ENCODE measurements around the gene HTR3B.

HTR3B gene

DNA sequence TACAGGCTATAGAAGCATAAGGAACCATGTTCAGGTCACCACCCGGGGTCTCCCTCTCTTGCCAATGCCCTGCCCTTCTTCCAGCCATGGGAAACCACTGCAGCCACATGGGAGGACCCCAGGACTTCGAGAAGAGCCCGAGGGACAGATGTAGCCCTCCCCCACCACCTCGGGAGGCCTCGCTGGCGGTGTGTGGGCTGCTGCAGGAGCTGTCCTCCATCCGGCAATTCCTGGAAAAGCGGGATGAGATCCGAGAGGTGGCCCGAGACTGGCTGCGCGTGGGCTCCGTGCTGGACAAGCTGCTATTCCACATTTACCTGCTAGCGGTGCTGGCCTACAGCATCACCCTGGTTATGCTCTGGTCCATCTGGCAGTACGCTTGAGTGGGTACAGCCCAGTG lies 84.8 kb downstream of the HTR3B start:
- Histone ChIP-seq H3K9me2 (replicated peaks; ENCODE audit: control insufficient read depth, low read length) (no peaks in the 10 kb centered on the region), H3K79me2 (ENCODE audit: control insufficient read depth, low read length) (no peaks in the 10 kb centered on the region), H3K4me1 (ENCODE audit: control insufficient read depth, low read length) (no peaks in the 10 kb centered on the region), H3K36me3 (ENCODE audit: control insufficient read depth, low read length) (no peaks in the 10 kb centered on the region), H3F3A (ENCODE audit: control insufficient read depth, insufficient read depth) (no peaks in the 10 kb centered on the region), H3K27me3 (ENCODE audit: control insufficient read depth, low read length) (peaks cover 12% of the 10 kb centered on the region), H3K4me2 (ENCODE audit: low read length) (no peak overlapping the region), H3K27ac (ENCODE audit: low read depth, low read length) (no peak overlapping the region), H3K9me3 (ENCODE audit: control insufficient read depth, insufficient read depth, low read length) (no peaks in the 10 kb centered on the region), H4K20me1 (ENCODE audit: control insufficient read depth, insufficient read depth, low read depth, low read length) (no peaks in the 10 kb centered on the region), H3K4me3 (ENCODE audit: low read length) (no peak overlapping the region)
- TF ChIP-seq EZH2phosphoT487 (IDR thresholded peaks at IDR 0.05; ENCODE audit: borderline replicate concordance, low read length), result no peak
- TF ChIP-seq, protein P1, sequence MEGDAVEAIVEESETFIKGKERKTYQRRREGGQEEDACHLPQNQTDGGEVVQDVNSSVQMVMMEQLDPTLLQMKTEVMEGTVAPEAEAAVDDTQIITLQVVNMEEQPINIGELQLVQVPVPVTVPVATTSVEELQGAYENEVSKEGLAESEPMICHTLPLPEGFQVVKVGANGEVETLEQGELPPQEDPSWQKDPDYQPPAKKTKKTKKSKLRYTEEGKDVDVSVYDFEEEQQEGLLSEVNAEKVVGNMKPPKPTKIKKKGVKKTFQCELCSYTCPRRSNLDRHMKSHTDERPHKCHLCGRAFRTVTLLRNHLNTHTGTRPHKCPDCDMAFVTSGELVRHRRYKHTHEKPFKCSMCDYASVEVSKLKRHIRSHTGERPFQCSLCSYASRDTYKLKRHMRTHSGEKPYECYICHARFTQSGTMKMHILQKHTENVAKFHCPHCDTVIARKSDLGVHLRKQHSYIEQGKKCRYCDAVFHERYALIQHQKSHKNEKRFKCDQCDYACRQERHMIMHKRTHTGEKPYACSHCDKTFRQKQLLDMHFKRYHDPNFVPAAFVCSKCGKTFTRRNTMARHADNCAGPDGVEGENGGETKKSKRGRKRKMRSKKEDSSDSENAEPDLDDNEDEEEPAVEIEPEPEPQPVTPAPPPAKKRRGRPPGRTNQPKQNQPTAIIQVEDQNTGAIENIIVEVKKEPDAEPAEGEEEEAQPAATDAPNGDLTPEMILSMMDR (IDR thresholded peaks at IDR 0.05; ENCODE audit: low read depth, low read length, poor library complexity, severe bottlenecking), result no peak

DNA sequence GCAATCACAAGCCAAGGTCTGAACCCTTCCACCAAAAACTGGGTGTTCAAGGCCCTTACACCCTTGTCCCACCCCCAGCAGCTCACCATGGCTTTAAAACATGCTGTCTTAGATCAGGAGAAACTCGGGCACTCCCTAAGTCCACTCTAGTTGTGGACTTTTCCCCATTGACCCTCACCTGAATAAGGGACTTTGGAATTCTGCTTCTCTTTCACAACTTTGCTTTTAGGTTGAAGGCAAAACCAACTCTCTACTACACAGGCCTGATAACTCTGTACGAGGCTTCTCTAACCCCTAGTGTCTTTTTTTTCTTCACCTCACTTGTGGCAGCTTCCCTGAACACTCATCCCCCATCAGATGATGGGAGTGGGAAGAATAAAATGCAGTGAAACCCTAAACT lies 85.3 kb downstream of the HTR3B start:
- Histone ChIP-seq H3K9me3 (ENCODE audit: control insufficient read depth, insufficient read depth, low read length) (no peaks in the 10 kb centered on the region), H4K20me1 (ENCODE audit: control insufficient read depth, insufficient read depth, low read depth, low read length) (no peaks in the 10 kb centered on the region), H3K79me2 (ENCODE audit: control insufficient read depth, low read length) (no peaks in the 10 kb centered on the region), H3K27me3 (ENCODE audit: control insufficient read depth, low read length) (peaks cover 12% of the 10 kb centered on the region), H3K36me3 (ENCODE audit: control insufficient read depth, low read length) (no peaks in the 10 kb centered on the region), H3K9me2 (replicated peaks; ENCODE audit: control insufficient read depth, low read length) (no peaks in the 10 kb centered on the region), H3K4me3 (ENCODE audit: low read length) (no peak overlapping the region), H3K4me1 (ENCODE audit: control insufficient read depth, low read length) (no peaks in the 10 kb centered on the region), H3F3A (ENCODE audit: control insufficient read depth, insufficient read depth) (no peaks in the 10 kb centered on the region), H3K4me2 (ENCODE audit: low read length) (no peak overlapping the region), H3K27ac (ENCODE audit: low read depth, low read length) (no peak overlapping the region)
- no peak for TF ChIP-seq EZH2phosphoT487 (IDR thresholded peaks at IDR 0.05; ENCODE audit: borderline replicate concordance, low read length)
- TF ChIP-seq, protein P1 (IDR thresholded peaks at IDR 0.05; ENCODE audit: low read depth, low read length, poor library complexity, severe bottlenecking), result no peak

DNA sequence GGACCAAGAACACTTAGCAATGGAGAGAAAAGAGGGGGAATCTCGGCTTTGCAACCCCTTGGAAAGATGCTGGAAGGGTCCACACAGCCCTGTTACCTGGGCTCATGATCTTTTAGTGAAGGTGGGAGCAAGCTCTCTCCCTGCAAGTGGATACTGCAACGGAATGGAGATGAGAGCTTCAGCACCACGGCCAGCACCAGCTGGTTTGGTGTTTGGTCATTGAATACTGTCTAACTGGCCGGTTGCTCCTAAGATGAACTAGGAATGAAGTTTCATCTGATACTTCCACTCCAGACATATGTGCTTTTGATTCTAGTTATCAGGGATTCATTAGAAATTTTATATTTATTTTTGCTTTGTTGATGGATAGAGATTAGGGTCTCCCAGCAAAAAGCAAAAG lies 86.6 kb downstream of the HTR3B start:
- peaks cover 12% of the 10 kb centered on the region for H3K27me3 ChIP-seq (ENCODE audit: control insufficient read depth, low read length)

More for the DNA sequence above, 86.6 kb downstream of the HTR3B start:
- no peak overlapping the region for H3K4me3 ChIP-seq (ENCODE audit: low read length)
- H4K20me1 ChIP-seq (ENCODE audit: control insufficient read depth, insufficient read depth, low read depth, low read length), result no peaks in the 10 kb centered on the region
- H3K4me2 ChIP-seq (ENCODE audit: low read length), result no peak overlapping the region
- H3K79me2 ChIP-seq (ENCODE audit: control insufficient read depth, low read length), result no peaks in the 10 kb centered on the region
- H3K9me3 ChIP-seq (ENCODE audit: control insufficient read depth, insufficient read depth, low read length), result no peaks in the 10 kb centered on the region
- no peaks in the 10 kb centered on the region for H3F3A ChIP-seq (ENCODE audit: control insufficient read depth, insufficient read depth)
- no peak overlapping the region for H3K27ac ChIP-seq (ENCODE audit: low read depth, low read length)
- no peaks in the 10 kb centered on the region for H3K4me1 ChIP-seq (ENCODE audit: control insufficient read depth, low read length)
- no peak for TF ChIP-seq EZH2phosphoT487 (IDR thresholded peaks at IDR 0.05; ENCODE audit: borderline replicate concordance, low read length)
- TF ChIP-seq, protein P1 (IDR thresholded peaks at IDR 0.05; ENCODE audit: low read depth, low read length, poor library complexity, severe bottlenecking), result no peak
- H3K9me2 ChIP-seq (replicated peaks; ENCODE audit: control insufficient read depth, low read length), result no peaks in the 10 kb centered on the region
- no peaks in the 10 kb centered on the region for H3K36me3 ChIP-seq (ENCODE audit: control insufficient read depth, low read length)

All from DOHH2 (cell line).